Measurements from ENCODE around the gene RANBP1. TPM values are rescaled to one million over a fixed set of nuclear protein-coding genes. Genes with fewer than 3 reads are reported as not detected.
A peak's percentile ranks its signal among the peaks of the same experiment; 100 is the strongest.

RANBP1 gene
- total RNA-seq, 4 donors from 2014 or later, result 116 to 180 (median 140) TPM

DNA sequence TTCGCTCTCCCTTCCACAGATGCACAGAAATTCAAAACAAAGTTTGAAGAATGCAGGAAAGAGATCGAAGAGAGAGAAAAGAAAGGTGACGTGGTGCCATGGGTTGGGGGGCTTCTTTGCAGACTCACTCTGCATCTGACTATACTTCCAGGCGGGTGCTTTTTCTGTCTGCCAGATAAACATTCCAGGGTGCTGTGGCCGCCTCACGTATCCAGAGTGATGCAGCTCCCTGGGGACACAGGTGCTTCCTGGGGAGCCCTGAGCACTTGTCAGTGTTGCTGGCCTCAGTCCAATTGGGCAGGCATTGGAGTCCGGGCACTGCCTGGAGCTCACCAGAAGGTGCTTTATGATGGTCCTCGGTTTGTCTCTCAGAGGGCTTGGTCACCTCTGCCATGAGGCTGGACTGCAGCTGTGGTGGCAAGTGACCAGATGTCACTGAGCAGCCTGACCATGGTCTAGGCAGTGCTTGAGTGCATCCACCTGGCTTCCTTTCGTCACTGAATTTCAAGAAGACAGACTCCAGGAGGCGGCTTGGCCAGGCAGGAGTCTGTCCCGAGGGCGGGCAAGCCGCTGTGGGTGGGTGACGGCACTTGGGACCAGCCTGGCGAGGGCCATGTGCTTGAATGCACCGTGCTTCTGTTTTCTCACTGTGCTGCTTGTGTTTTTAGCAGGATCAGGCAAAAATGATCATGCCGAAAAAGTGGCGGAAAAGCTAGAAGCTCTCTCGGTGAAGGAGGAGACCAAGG is 10.6 kb downstream of the RANBP1 start:
- no peak overlapping the region for H3K4me3 ChIP-seq
- H3K27ac ChIP-seq (replicated peaks in 1 of 4), result no peak overlapping the region
- H3K9me3 ChIP-seq, result no peaks in the 10 kb centered on the region
- H3K4me1 ChIP-seq, result peaks cover 7 to 25% (median 15%) of the 10 kb centered on the region in 4 donors
- intact Hi-C loops (cut with DNase I), result no loop called here
- H3K36me3 ChIP-seq, result peaks cover 34 to 63% (median 51%) of the 10 kb centered on the region in 4 donors
- no peaks in the 10 kb centered on the region for H3K27me3 ChIP-seq
- no peak for DNase-seq (ENCODE audit: extremely low spot score)
- TF ChIP-seq, protein P1, sequence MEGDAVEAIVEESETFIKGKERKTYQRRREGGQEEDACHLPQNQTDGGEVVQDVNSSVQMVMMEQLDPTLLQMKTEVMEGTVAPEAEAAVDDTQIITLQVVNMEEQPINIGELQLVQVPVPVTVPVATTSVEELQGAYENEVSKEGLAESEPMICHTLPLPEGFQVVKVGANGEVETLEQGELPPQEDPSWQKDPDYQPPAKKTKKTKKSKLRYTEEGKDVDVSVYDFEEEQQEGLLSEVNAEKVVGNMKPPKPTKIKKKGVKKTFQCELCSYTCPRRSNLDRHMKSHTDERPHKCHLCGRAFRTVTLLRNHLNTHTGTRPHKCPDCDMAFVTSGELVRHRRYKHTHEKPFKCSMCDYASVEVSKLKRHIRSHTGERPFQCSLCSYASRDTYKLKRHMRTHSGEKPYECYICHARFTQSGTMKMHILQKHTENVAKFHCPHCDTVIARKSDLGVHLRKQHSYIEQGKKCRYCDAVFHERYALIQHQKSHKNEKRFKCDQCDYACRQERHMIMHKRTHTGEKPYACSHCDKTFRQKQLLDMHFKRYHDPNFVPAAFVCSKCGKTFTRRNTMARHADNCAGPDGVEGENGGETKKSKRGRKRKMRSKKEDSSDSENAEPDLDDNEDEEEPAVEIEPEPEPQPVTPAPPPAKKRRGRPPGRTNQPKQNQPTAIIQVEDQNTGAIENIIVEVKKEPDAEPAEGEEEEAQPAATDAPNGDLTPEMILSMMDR (IDR thresholded peaks at IDR 0.05), result no peak
- no peak for TF ChIP-seq POLR2AphosphoS5 (IDR thresholded peaks at IDR 0.05)
- no peak for TF ChIP-seq POLR2A (IDR thresholded peaks at IDR 0.05; ENCODE audit: low read depth)
- TF ChIP-seq EP300 (IDR thresholded peaks at IDR 0.05), result no peak
- 80% methylated on average over 19 of the region's 19 CpGs for WGBS

DNA sequence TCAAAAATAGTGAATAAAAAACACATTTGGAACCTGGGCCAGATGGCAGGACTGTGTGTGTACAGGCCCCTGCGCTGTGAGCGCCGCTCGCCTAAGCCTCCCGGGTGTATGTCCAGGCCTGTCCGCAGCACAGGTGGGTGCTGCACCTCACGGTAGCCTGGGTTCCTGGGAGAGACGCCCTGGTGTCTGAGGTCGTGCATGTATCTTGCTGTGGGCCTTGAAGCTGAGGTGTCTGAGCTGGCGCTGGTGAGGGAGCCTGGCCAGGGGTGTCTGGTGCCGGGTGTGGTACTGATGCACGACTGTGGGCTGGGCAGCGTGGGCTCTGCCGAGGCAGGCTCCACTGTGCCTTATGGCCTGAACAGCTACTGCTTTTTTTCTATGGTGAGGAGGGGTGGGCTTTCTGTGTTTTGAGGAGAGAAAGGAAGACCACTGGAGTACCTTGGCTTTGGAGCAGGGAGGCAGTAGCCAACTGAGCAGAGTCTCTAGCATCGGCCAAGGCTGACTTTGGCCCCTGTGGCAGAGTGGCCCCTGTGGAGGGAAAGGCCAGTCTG is 11.5 kb downstream of the RANBP1 start:
- TF ChIP-seq, protein P1 (IDR thresholded peaks at IDR 0.05), result no peak
- TF ChIP-seq EP300 (IDR thresholded peaks at IDR 0.05), result no peak
- TF ChIP-seq POLR2AphosphoS5 (IDR thresholded peaks at IDR 0.05), result no peak
- no peak for TF ChIP-seq POLR2A (IDR thresholded peaks at IDR 0.05; ENCODE audit: low read depth)
- intact Hi-C loops (cut with DNase I), result no loop called here
- H3K9me3 ChIP-seq, result no peaks in the 10 kb centered on the region

DNA sequence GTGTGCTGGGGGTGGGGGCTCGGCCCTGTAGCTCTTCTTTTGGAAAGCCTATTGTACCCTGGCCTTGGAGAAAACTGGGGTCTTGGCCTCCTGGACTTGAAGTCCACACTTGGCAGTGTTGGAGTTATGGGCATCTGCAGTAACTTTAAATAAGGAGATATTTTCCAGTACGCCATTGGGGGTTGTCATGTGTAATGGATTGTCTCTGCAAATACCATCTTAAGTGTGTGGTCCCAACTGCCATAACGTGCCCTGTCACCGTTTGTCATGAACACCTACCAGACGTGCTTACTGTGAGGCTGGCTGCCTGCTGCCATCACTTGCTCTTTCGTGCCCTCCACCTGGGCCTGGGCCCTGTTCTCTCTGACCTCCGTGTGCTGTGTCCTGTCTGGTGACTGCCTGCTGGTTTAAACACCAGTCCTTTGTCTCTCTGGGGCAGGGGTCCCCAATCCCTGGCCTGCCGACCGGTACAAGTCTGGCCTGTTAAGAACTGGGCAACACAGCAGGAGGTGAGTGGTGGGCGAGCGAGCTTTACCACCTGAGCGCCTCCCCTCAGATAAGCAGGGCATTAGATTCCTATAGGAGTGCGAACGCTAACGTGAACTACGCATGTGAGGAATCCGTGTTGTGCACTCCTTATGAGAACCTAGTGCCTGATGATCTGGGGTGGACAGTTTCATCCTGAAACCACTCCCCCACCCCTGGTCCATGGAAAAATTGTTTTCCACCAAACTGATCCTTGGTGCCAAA is 12.1 kb downstream of the RANBP1 start:
- 79% methylated on average over 17 of the region's 17 CpGs for WGBS
- no peaks in the 10 kb centered on the region for H3K27me3 ChIP-seq
- no peak for DNase-seq (ENCODE audit: extremely low spot score)
- H3K36me3 ChIP-seq, result peaks cover 29 to 49% (median 43%) of the 10 kb centered on the region in 4 donors
- H3K4me3 ChIP-seq, result no peak overlapping the region
- intact Hi-C loops (cut with DNase I), result no loop called here
- peaks cover 16 to 24% (median 20%) of the 10 kb centered on the region in 4 donors for H3K4me1 ChIP-seq
- H3K27ac ChIP-seq (replicated peaks in 1 of 4), result no peak overlapping the region
- no peaks in the 10 kb centered on the region for H3K9me3 ChIP-seq
- TF ChIP-seq, protein P1 (IDR thresholded peaks at IDR 0.05), result no peak

More for the DNA sequence above, 11.5 kb downstream of the RANBP1 start:
- no peak for DNase-seq (ENCODE audit: extremely low spot score)
- Histone ChIP-seq H3K36me3 (peaks cover 29 to 54% (median 44%) of the 10 kb centered on the region in 4 donors), H3K27ac (replicated peaks in 1 of 4) (no peak overlapping the region), H3K4me3 (no peak overlapping the region), H3K27me3 (no peaks in the 10 kb centered on the region), H3K4me1 (peaks cover 10 to 20% (median 14%) of the 10 kb centered on the region in 4 donors)
- 93% methylated on average over 10 of the region's 15 CpGs for WGBS

DNA sequence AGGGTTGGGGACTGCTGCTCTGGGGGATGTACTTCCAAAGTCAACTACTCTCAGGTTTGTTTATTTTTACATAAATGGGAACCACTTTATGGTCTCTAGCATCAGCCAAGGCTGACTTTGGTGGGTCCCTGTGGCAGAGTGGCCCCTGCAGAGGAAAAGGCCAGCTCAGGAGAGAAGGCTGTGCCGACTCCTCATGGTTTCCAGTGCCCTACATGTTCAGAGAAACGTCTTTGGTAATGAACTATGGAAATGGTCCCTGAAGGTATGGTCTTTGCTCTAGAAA is 12.7 kb downstream of the RANBP1 start:
- peaks cover 22 to 29% (median 25%) of the 10 kb centered on the region in 4 donors for H3K4me1 ChIP-seq
- H3K27ac ChIP-seq (replicated peaks in 1 of 4), result peak overlapping the region in 1 of 4 donors; percentile 16
- peaks cover 27 to 46% (median 40%) of the 10 kb centered on the region in 4 donors for H3K36me3 ChIP-seq
- 63% methylated on average over 2 of the region's 2 CpGs for WGBS
- intact Hi-C loops (cut with DNase I), result no loop called here
- H3K9me3 ChIP-seq, result no peaks in the 10 kb centered on the region
- TF ChIP-seq, protein P1 (IDR thresholded peaks at IDR 0.05), result no peak
- TF ChIP-seq POLR2A (IDR thresholded peaks at IDR 0.05; ENCODE audit: low read depth), result no peak
- no peak for TF ChIP-seq POLR2AphosphoS5 (IDR thresholded peaks at IDR 0.05)
- TF ChIP-seq EP300 (IDR thresholded peaks at IDR 0.05), result no peak
- no peak for DNase-seq (ENCODE audit: extremely low spot score)
- H3K27me3 ChIP-seq, result no peaks in the 10 kb centered on the region
- H3K4me3 ChIP-seq, result no peak overlapping the region
